HL-60 (cell line): Measurements from ENCODE around the gene BPHL.

Experiments
- DNase-seq, 2 experiments: peaks; one replicate each; pipeline ENCODE4 v3.0.0-alpha.2; 2010 to 2020; ENCODE audit warnings: low read depth in 1 of 2, low spot score in 1 of 2
- H3K27ac ChIP-seq: fragments of 250-450 bp; sonication (Bioruptor Pico); replicated peaks from 2 replicates; pipeline ENCODE4 v1.5.1; 2020; ENCODE audit warnings: mild to moderate bottlenecking, moderate library complexity
- H3K27me3 ChIP-seq: fragments of 250-450 bp; sonication (Bioruptor Pico); 2 replicates; pipeline ENCODE4 v1.5.1; 2021; ENCODE audit warnings: mild to moderate bottlenecking, moderate library complexity; ENCODE audit not compliant: insufficient read depth, poor library complexity, severe bottlenecking
- H3K4me3 ChIP-seq: replicated peaks from 2 replicates; pipeline ENCODE4 v1.5.1; 2011; ENCODE audit warnings: mild to moderate bottlenecking, control low read depth, low read length; ENCODE audit not compliant: insufficient read depth
- GABPA ChIP-seq: IDR thresholded peaks from 2 replicates; pipeline ENCODE4 v1.6.1; 2012; ENCODE audit warnings: low read depth
- POLR2AphosphoS5 ChIP-seq: IDR thresholded peaks from 2 replicates; pipeline ENCODE4 v1.6.1; 2012; ENCODE audit warnings: low read depth
- SPI1 ChIP-seq: IDR thresholded peaks from 2 replicates; pipeline ENCODE4 v1.6.1; 2012; ENCODE audit warnings: low read depth, mild to moderate bottlenecking, borderline replicate concordance
- TF ChIP-seq, protein P1 (sequence below): IDR thresholded peaks from 2 replicates; pipeline ENCODE4 v1.6.1; 2012; ENCODE audit warnings: low read depth; ENCODE audit not compliant: insufficient replicate concordance
- TF ChIP-seq, protein P2 (sequence below): IDR thresholded peaks from one replicate; pipeline ENCODE4 v1.5.1; 2011; ENCODE audit warnings: low read length, control low read depth, inconsistent platforms; ENCODE audit not compliant: insufficient read depth

Gene BPHL

DNA sequence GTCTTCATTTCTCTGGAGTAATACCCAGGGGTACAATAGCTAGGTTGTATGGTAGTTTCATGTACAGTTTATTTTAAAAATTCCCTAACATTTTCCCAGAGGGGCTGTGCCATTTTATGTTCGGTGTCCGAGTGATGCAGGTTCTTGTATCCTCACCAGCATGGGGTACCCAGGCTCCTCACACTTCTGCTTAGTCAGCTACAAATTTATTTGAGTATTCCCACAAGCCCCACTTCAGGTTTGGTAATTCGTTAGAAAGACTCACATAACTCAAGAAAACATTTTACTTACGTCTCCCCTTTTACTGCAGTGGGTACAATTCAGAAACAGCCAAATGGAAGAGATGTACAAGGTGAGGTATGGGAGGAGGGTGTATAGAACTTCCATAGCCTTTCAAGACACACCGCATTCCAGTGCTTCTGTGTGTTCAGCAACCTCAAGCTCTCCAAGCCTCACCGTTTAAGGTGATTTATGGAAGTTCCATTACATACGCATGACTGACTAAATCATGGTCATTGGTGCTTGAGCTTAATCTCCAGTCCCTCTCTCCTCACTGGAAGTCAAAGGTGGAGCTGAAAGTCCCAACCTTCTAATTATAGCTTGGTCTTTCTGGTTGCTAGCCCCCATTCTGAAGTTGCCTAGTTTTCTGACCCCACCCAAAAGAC is 32.1 kb upstream of the BPHL start:
- no peak for DNase-seq
- TF ChIP-seq GABPA (no peak), POLR2AphosphoS5 (no peak), SPI1 (no peak)
- TF ChIP-seq, protein P1, sequence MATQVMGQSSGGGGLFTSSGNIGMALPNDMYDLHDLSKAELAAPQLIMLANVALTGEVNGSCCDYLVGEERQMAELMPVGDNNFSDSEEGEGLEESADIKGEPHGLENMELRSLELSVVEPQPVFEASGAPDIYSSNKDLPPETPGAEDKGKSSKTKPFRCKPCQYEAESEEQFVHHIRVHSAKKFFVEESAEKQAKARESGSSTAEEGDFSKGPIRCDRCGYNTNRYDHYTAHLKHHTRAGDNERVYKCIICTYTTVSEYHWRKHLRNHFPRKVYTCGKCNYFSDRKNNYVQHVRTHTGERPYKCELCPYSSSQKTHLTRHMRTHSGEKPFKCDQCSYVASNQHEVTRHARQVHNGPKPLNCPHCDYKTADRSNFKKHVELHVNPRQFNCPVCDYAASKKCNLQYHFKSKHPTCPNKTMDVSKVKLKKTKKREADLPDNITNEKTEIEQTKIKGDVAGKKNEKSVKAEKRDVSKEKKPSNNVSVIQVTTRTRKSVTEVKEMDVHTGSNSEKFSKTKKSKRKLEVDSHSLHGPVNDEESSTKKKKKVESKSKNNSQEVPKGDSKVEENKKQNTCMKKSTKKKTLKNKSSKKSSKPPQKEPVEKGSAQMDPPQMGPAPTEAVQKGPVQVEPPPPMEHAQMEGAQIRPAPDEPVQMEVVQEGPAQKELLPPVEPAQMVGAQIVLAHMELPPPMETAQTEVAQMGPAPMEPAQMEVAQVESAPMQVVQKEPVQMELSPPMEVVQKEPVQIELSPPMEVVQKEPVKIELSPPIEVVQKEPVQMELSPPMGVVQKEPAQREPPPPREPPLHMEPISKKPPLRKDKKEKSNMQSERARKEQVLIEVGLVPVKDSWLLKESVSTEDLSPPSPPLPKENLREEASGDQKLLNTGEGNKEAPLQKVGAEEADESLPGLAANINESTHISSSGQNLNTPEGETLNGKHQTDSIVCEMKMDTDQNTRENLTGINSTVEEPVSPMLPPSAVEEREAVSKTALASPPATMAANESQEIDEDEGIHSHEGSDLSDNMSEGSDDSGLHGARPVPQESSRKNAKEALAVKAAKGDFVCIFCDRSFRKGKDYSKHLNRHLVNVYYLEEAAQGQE, result no peak
- TF ChIP-seq, protein P2, sequence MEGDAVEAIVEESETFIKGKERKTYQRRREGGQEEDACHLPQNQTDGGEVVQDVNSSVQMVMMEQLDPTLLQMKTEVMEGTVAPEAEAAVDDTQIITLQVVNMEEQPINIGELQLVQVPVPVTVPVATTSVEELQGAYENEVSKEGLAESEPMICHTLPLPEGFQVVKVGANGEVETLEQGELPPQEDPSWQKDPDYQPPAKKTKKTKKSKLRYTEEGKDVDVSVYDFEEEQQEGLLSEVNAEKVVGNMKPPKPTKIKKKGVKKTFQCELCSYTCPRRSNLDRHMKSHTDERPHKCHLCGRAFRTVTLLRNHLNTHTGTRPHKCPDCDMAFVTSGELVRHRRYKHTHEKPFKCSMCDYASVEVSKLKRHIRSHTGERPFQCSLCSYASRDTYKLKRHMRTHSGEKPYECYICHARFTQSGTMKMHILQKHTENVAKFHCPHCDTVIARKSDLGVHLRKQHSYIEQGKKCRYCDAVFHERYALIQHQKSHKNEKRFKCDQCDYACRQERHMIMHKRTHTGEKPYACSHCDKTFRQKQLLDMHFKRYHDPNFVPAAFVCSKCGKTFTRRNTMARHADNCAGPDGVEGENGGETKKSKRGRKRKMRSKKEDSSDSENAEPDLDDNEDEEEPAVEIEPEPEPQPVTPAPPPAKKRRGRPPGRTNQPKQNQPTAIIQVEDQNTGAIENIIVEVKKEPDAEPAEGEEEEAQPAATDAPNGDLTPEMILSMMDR, result no peak
- H3K27me3 ChIP-seq, result no peaks in the 10 kb centered on the region
- no peak overlapping the region for H3K4me3 ChIP-seq
- H3K27ac ChIP-seq, result no peak overlapping the region

DNA sequence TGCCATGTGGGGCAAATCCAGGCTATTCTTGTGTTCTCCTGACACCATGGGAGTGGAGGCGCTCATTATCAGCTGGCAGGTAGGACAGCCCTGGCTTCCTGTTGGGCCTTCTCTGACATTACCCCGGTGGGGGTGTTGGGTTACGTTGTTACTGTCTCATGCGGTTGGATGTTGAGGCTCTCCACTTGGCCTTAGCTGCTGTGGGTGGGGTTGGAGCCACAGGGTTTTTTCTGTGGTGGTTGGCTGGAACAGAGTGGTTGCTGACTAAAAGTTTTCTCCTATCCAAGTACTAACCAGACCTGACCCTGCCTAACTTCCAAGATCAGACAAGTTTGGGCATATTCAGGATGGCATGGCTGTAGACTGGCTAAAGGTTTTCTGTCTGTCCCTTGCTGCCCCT is 30.1 kb upstream of the BPHL start:
- no peaks in the 10 kb centered on the region for H3K27me3 ChIP-seq

DNA sequence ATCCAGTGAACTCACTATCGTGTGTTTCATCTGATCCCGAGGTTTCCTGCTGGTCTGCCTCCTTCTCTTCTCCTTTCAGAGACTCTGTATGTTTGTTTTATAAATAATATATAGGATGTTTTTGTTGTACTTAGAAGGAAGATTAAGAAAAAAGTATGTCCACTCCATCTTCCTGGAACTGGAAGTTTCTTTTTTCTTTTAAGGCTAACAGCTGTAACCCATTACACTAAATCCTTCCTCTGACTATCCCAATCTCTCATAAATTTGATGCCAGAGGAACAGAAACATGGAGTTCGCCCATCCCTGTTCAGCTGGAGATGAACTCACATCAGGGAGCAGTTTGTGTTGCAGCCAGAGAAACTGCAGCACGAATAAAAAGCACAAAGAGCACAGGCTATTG is 29.5 kb upstream of the BPHL start:
- H3K4me3 ChIP-seq, result no peak overlapping the region
- no peak for DNase-seq
- no peak overlapping the region for H3K27ac ChIP-seq
- no peaks in the 10 kb centered on the region for H3K27me3 ChIP-seq
- TF ChIP-seq, protein P1, result no peak
- no peak for TF ChIP-seq POLR2AphosphoS5
- no peak for TF ChIP-seq SPI1
- no peak for TF ChIP-seq GABPA
- TF ChIP-seq, protein P2, result no peak

More for the DNA sequence above, 30.1 kb upstream of the BPHL start:
- TF ChIP-seq SPI1 (no peak), POLR2AphosphoS5 (no peak), GABPA (no peak)
- TF ChIP-seq, protein P1, result no peak
- TF ChIP-seq, protein P2, result no peak
- DNase-seq, result no peak
- Histone ChIP-seq H3K27ac (no peak overlapping the region), H3K4me3 (no peak overlapping the region)
